Measurements from ENCODE around the gene RCVRN.

Gene RCVRN

GRCh38 chr17:9894231-9894630, 10.8 kb downstream of the RCVRN start:
- no peaks in the 10 kb centered on the region for H3K9me3 ChIP-seq (replicated peaks; ENCODE audit: low read length)
- no peaks in the 10 kb centered on the region for H3K27me3 ChIP-seq (ENCODE audit: control insufficient read depth, insufficient read depth, low read length)
- H3K9ac ChIP-seq (ENCODE audit: low read depth, low read length): no peak overlapping the region
- H3K4me3 ChIP-seq (ENCODE audit: low read length): no peak overlapping the region
- no peaks in the 10 kb centered on the region for H3K4me1 ChIP-seq (ENCODE audit: control insufficient read depth, insufficient read depth, low read length)
- H3K36me3 ChIP-seq (ENCODE audit: insufficient read depth, low read length): no peaks in the 10 kb centered on the region
- H3K4me2 ChIP-seq (ENCODE audit: low read length): no peak overlapping the region

- H3K4me3 ChIP-seq (ENCODE audit: low read length): no peak overlapping the region
- H3K9ac ChIP-seq (ENCODE audit: low read depth, low read length): no peak overlapping the region
- H3K4me2 ChIP-seq (ENCODE audit: low read length): no peak overlapping the region
- H3K36me3 ChIP-seq (ENCODE audit: insufficient read depth, low read length): no peaks in the 10 kb centered on the region
- no peaks in the 10 kb centered on the region for H3K4me1 ChIP-seq (ENCODE audit: control insufficient read depth, insufficient read depth, low read length)
- H3K9me3 ChIP-seq (replicated peaks; ENCODE audit: low read length): no peaks in the 10 kb centered on the region
- no peaks in the 10 kb centered on the region for H3K27me3 ChIP-seq (ENCODE audit: control insufficient read depth, insufficient read depth, low read length)
These were observed 11.6 kb downstream of the RCVRN start for GRCh38 chr17:9893411-9894012.

GRCh38 chr17:9890124-9890523, 14.9 kb downstream of the RCVRN start:
- H3K4me3 ChIP-seq (ENCODE audit: low read length): no peak overlapping the region
- no peaks in the 10 kb centered on the region for H3K9me3 ChIP-seq (replicated peaks; ENCODE audit: low read length)
- no peak overlapping the region for H3K4me2 ChIP-seq (ENCODE audit: low read length)
- no peak overlapping the region for H3K9ac ChIP-seq (ENCODE audit: low read depth, low read length)
- H3K36me3 ChIP-seq (ENCODE audit: insufficient read depth, low read length): no peaks in the 10 kb centered on the region
- no peaks in the 10 kb centered on the region for H3K4me1 ChIP-seq (ENCODE audit: control insufficient read depth, insufficient read depth, low read length)
- H3K27me3 ChIP-seq (ENCODE audit: control insufficient read depth, insufficient read depth, low read length): no peaks in the 10 kb centered on the region

GRCh38 chr17:9887508-9887907, 17.6 kb downstream of the RCVRN start:
- no peaks in the 10 kb centered on the region for H3K9me3 ChIP-seq (replicated peaks; ENCODE audit: low read length)
- H3K27me3 ChIP-seq (ENCODE audit: control insufficient read depth, insufficient read depth, low read length): no peaks in the 10 kb centered on the region
- no peak overlapping the region for H3K4me3 ChIP-seq (ENCODE audit: low read length)
- no peak overlapping the region for H3K4me2 ChIP-seq (ENCODE audit: low read length)
- H3K9ac ChIP-seq (ENCODE audit: low read depth, low read length): no peak overlapping the region
- H3K4me1 ChIP-seq (ENCODE audit: control insufficient read depth, insufficient read depth, low read length): no peaks in the 10 kb centered on the region
- no peaks in the 10 kb centered on the region for H3K36me3 ChIP-seq (ENCODE audit: insufficient read depth, low read length)

- no peaks in the 10 kb centered on the region for H3K9me3 ChIP-seq (replicated peaks; ENCODE audit: low read length)
- H3K4me1 ChIP-seq (ENCODE audit: control insufficient read depth, insufficient read depth, low read length): no peaks in the 10 kb centered on the region
- H3K9ac ChIP-seq (ENCODE audit: low read depth, low read length): no peak overlapping the region
- no peaks in the 10 kb centered on the region for H3K36me3 ChIP-seq (ENCODE audit: insufficient read depth, low read length)
- no peak overlapping the region for H3K4me3 ChIP-seq (ENCODE audit: low read length)
- no peak overlapping the region for H3K4me2 ChIP-seq (ENCODE audit: low read length)
- no peaks in the 10 kb centered on the region for H3K27me3 ChIP-seq (ENCODE audit: control insufficient read depth, insufficient read depth, low read length)
These were observed 18.7 kb downstream of the RCVRN start for GRCh38 chr17:9886141-9886930.

- Histone ChIP-seq H3K27me3 (ENCODE audit: control insufficient read depth, insufficient read depth, low read length) (no peaks in the 10 kb centered on the region), H3K9me3 (replicated peaks; ENCODE audit: low read length) (no peaks in the 10 kb centered on the region), H3K36me3 (ENCODE audit: insufficient read depth, low read length) (no peaks in the 10 kb centered on the region), H3K4me2 (ENCODE audit: low read length) (no peak overlapping the region), H3K4me1 (ENCODE audit: control insufficient read depth, insufficient read depth, low read length) (peaks cover 2% of the 10 kb centered on the region), H3K9ac (ENCODE audit: low read depth, low read length) (no peak overlapping the region), H3K4me3 (ENCODE audit: low read length) (no peak overlapping the region)
These were observed 21.6 kb downstream of the RCVRN start for GRCh38 chr17:9883451-9883850.

GRCh38 chr17:9880582-9880999, 24.5 kb downstream of the RCVRN start:
- no peaks in the 10 kb centered on the region for H3K27me3 ChIP-seq (ENCODE audit: control insufficient read depth, insufficient read depth, low read length)
- H3K4me3 ChIP-seq (ENCODE audit: low read length): no peak overlapping the region
- H3K9me3 ChIP-seq (replicated peaks; ENCODE audit: low read length): no peaks in the 10 kb centered on the region
- no peaks in the 10 kb centered on the region for H3K36me3 ChIP-seq (ENCODE audit: insufficient read depth, low read length)
- H3K4me2 ChIP-seq (ENCODE audit: low read length): no peak overlapping the region
- H3K9ac ChIP-seq (ENCODE audit: low read depth, low read length): no peak overlapping the region
- peaks cover 2% of the 10 kb centered on the region for H3K4me1 ChIP-seq (ENCODE audit: control insufficient read depth, insufficient read depth, low read length)

- H3K4me1 ChIP-seq (ENCODE audit: control insufficient read depth, insufficient read depth, low read length): peaks cover 2% of the 10 kb centered on the region
- H3K9me3 ChIP-seq (replicated peaks; ENCODE audit: low read length): no peaks in the 10 kb centered on the region
- H3K27me3 ChIP-seq (ENCODE audit: control insufficient read depth, insufficient read depth, low read length): no peaks in the 10 kb centered on the region
- no peaks in the 10 kb centered on the region for H3K36me3 ChIP-seq (ENCODE audit: insufficient read depth, low read length)
- H3K9ac ChIP-seq (ENCODE audit: low read depth, low read length): no peak overlapping the region
- H3K4me2 ChIP-seq (ENCODE audit: low read length): no peak overlapping the region
- no peak overlapping the region for H3K4me3 ChIP-seq (ENCODE audit: low read length)
These were observed 26.1 kb downstream of the RCVRN start for GRCh38 chr17:9878786-9879525.

GRCh38 chr17:9878356-9878755, 26.7 kb downstream of the RCVRN start:
- Histone ChIP-seq H3K9me3 (replicated peaks; ENCODE audit: low read length) (no peaks in the 10 kb centered on the region), H3K4me3 (ENCODE audit: low read length) (no peak overlapping the region), H3K36me3 (ENCODE audit: insufficient read depth, low read length) (no peaks in the 10 kb centered on the region), H3K9ac (ENCODE audit: low read depth, low read length) (no peak overlapping the region), H3K4me2 (ENCODE audit: low read length) (no peak overlapping the region), H3K27me3 (ENCODE audit: control insufficient read depth, insufficient read depth, low read length) (no peaks in the 10 kb centered on the region), H3K4me1 (ENCODE audit: control insufficient read depth, insufficient read depth, low read length) (peaks cover 2% of the 10 kb centered on the region)

GRCh38 chr17:9875441-9875840, 29.6 kb downstream of the RCVRN start:
- no peak overlapping the region for H3K9ac ChIP-seq (ENCODE audit: low read depth, low read length)
- no peaks in the 10 kb centered on the region for H3K4me1 ChIP-seq (ENCODE audit: control insufficient read depth, insufficient read depth, low read length)
- H3K4me3 ChIP-seq (ENCODE audit: low read length): no peak overlapping the region
- H3K27me3 ChIP-seq (ENCODE audit: control insufficient read depth, insufficient read depth, low read length): no peaks in the 10 kb centered on the region
- no peaks in the 10 kb centered on the region for H3K36me3 ChIP-seq (ENCODE audit: insufficient read depth, low read length)
- H3K9me3 ChIP-seq (replicated peaks; ENCODE audit: low read length): no peaks in the 10 kb centered on the region
- H3K4me2 ChIP-seq (ENCODE audit: low read length): no peak overlapping the region

- Histone ChIP-seq H3K4me1 (ENCODE audit: control insufficient read depth, insufficient read depth, low read length) (no peaks in the 10 kb centered on the region), H3K36me3 (ENCODE audit: insufficient read depth, low read length) (no peaks in the 10 kb centered on the region), H3K4me2 (ENCODE audit: low read length) (no peak overlapping the region), H3K9ac (ENCODE audit: low read depth, low read length) (no peak overlapping the region), H3K27me3 (ENCODE audit: control insufficient read depth, insufficient read depth, low read length) (no peaks in the 10 kb centered on the region), H3K4me3 (ENCODE audit: low read length) (no peak overlapping the region), H3K9me3 (replicated peaks; ENCODE audit: low read length) (no peaks in the 10 kb centered on the region)
These were observed 30.3 kb downstream of the RCVRN start for GRCh38 chr17:9874722-9875121.

Data from skeletal muscle satellite cell (primary cell).